Loucy (cell line): ENCODE measurements around the gene EML5.

Experiments used
- H2AFZ ChIP-seq: fragments of 200-600 bp; sonication (generic); 2 replicates; pipeline ENCODE4 v1.6.0; 2016; ENCODE audit warnings: antibody characterized with exemption, mild to moderate bottlenecking, low read length, moderate library complexity
- H3F3A ChIP-seq: fragments of 200-600 bp; 2 replicates; pipeline ENCODE4 v1.6.0; 2016; ENCODE audit warnings: antibody characterized with exemption, low read depth, mild to moderate bottlenecking
- H3K27me3 ChIP-seq: fragments of 200-600 bp; sonication (generic); 2 replicates; pipeline ENCODE4 v1.6.1; 2014; ENCODE audit warnings: low read length, mild to moderate bottlenecking; ENCODE audit not compliant: insufficient read depth, poor library complexity, severe bottlenecking
- H3K36me3 ChIP-seq: fragments of 200-600 bp; sonication (generic); 2 replicates; pipeline ENCODE4 v1.6.1; 2016; ENCODE audit warnings: low read length; ENCODE audit not compliant: insufficient read depth
- H3K4me1 ChIP-seq: fragments of 200-600 bp; sonication (generic); 2 replicates; pipeline ENCODE4 v1.5.1; 2014; ENCODE audit warnings: low read length, mild to moderate bottlenecking; ENCODE audit not compliant: insufficient read depth, poor library complexity, severe bottlenecking
- H3K4me2 ChIP-seq: fragments of 200-600 bp; sonication (generic); 2 replicates; pipeline ENCODE4 v1.6.0; 2014; ENCODE audit warnings: antibody characterized with exemption, low read length, low read depth, mild to moderate bottlenecking; ENCODE audit not compliant: poor library complexity, severe bottlenecking
- H3K4me3 ChIP-seq: fragments of 200-600 bp; sonication (generic); 2 replicates; pipeline ENCODE4 v1.5.1; 2014; ENCODE audit warnings: low read length, mild to moderate bottlenecking, mixed read lengths; ENCODE audit not compliant: poor library complexity, severe bottlenecking
- H3K79me2 ChIP-seq: fragments of 200-600 bp; sonication (generic); 2 replicates; pipeline ENCODE4 v1.6.1; 2014; ENCODE audit warnings: low read length; ENCODE audit not compliant: insufficient read depth
- H3K9ac ChIP-seq: fragments of 200-600 bp; sonication (generic); 2 replicates; pipeline ENCODE4 v1.6.0; 2014; ENCODE audit warnings: mild to moderate bottlenecking, low read depth, low read length, moderate library complexity; ENCODE audit not compliant: poor library complexity, severe bottlenecking
- H3K9me2 ChIP-seq: fragments of 200-600 bp; sonication (generic); replicated peaks from 2 replicates; pipeline ENCODE4 v1.6.1; 2016; ENCODE audit warnings: low read depth, low read length, mixed read lengths
- H3K9me3 ChIP-seq: fragments of 200-600 bp; sonication (generic); 2 replicates; pipeline ENCODE4 v1.6.1; 2014; ENCODE audit warnings: mild to moderate bottlenecking, antibody characterized with exemption, low read length, low read depth; ENCODE audit not compliant: insufficient read depth
- H4K20me1 ChIP-seq: fragments of 200-600 bp; sonication (generic); 2 replicates; pipeline ENCODE4 v1.6.0; 2014; ENCODE audit warnings: antibody characterized with exemption, low read length, mild to moderate bottlenecking; ENCODE audit not compliant: insufficient read depth, poor library complexity, severe bottlenecking
- CTCF ChIP-seq: fragments of 200-600 bp; sonication (generic); conservative IDR thresholded peaks from 2 replicates; pipeline ENCODE4 v1.5.1; 2014; ENCODE audit warnings: mild to moderate bottlenecking, antibody characterized with exemption, low read length
- EZH2phosphoT487 ChIP-seq: fragments of 200-600 bp; IDR thresholded peaks from 2 replicates; pipeline ENCODE4 v1.6.1; 2018; ENCODE audit warnings: antibody characterized with exemption, mild to moderate bottlenecking, moderate library complexity, borderline replicate concordance

EML5 gene

GRCh38 chr14:88834883-88835431 is 42.2 kb upstream of the EML5 start:
- H3K36me3 ChIP-seq = no peaks in the 10 kb centered on the region
- no peaks in the 10 kb centered on the region for H3K27me3 ChIP-seq
- H3K9me2 ChIP-seq = no peaks in the 10 kb centered on the region
- H3F3A ChIP-seq = no peaks in the 10 kb centered on the region
- no peaks in the 10 kb centered on the region for H3K4me1 ChIP-seq
- no peaks in the 10 kb centered on the region for H4K20me1 ChIP-seq
- no peak overlapping the region for H3K4me3 ChIP-seq
- no peak overlapping the region for H2AFZ ChIP-seq
- H3K9me3 ChIP-seq = no peaks in the 10 kb centered on the region
- no peaks in the 10 kb centered on the region for H3K79me2 ChIP-seq
- H3K4me2 ChIP-seq = no peak overlapping the region
- H3K9ac ChIP-seq = no peak overlapping the region
- TF ChIP-seq EZH2phosphoT487 (no peak), CTCF (no peak)

DNA sequence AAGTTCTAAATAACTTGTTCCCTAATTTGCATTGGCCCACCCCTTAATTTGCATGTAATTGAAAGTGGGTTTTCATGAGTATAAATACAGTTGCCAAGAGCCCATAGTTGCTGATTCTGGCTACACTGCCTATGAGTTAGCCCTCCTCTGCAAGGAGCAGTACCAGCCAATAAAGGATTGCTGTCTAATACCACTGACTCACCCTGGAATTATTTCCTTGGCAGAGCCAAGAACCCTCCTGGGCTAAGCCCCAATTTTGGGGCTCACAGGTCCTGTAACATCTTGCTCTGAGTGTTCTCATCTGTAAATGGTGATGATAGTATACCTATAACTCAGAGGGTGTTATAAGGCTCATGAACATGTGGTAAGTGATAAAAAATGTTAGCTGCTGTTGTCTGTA is 38.5 kb upstream of the EML5 start:
- no peaks in the 10 kb centered on the region for H3K36me3 ChIP-seq
- H3K9me3 ChIP-seq = no peaks in the 10 kb centered on the region
- H3K9ac ChIP-seq = no peak overlapping the region
- H3F3A ChIP-seq = no peaks in the 10 kb centered on the region
- H4K20me1 ChIP-seq = no peaks in the 10 kb centered on the region
- H3K4me2 ChIP-seq = no peak overlapping the region
- no peaks in the 10 kb centered on the region for H3K27me3 ChIP-seq
- H3K4me1 ChIP-seq = no peaks in the 10 kb centered on the region
- H3K79me2 ChIP-seq = no peaks in the 10 kb centered on the region
- H3K4me3 ChIP-seq = no peak overlapping the region
- TF ChIP-seq EZH2phosphoT487 (no peak), CTCF (no peak)
- H3K9me2 ChIP-seq = no peaks in the 10 kb centered on the region
- no peak overlapping the region for H2AFZ ChIP-seq

- TF ChIP-seq EZH2phosphoT487 = no peak
- TF ChIP-seq CTCF = no peak
- Histone ChIP-seq H4K20me1 (no peaks in the 10 kb centered on the region), H3K79me2 (no peaks in the 10 kb centered on the region), H3F3A (no peaks in the 10 kb centered on the region), H3K9me2 (no peaks in the 10 kb centered on the region), H3K9ac (no peak overlapping the region), H3K9me3 (no peaks in the 10 kb centered on the region), H2AFZ (no peak overlapping the region), H3K27me3 (no peaks in the 10 kb centered on the region), H3K36me3 (no peaks in the 10 kb centered on the region), H3K4me2 (no peak overlapping the region), H3K4me1 (peaks cover 6% of the 10 kb centered on the region), H3K4me3 (no peak overlapping the region)
These were observed 37.0 kb upstream of the EML5 start for GRCh38 chr14:88829685-88830302.
